H1 (cell line): ENCODE measurements around the gene HOXB13. TPM values are rescaled to one million over a fixed set of nuclear protein-coding genes. Genes with fewer than 3 reads are reported as not detected.
A peak's percentile ranks its signal among the peaks of the same experiment; 100 is the strongest.

Source experiments
- CTCF ChIA-PET: fragments of 300-600 bp; sonication (Branson Sonifier 250); formaldehyde crosslinking; loops from one replicate; lab custom pipeline; 2021; ENCODE audit not compliant: partially characterized antibody; lab: Charles Lee
- POLR2A ChIA-PET: fragments of 300-600 bp; sonication (Branson Sonifier 250); formaldehyde crosslinking; loops from one replicate; lab custom pipeline; 2021; ENCODE audit warnings: inconsistent platforms; ENCODE audit not compliant: partially characterized antibody; lab: Charles Lee
- DNase-seq, 2 experiments: peaks; one replicate each; pipeline versions ENCODE4 v3.0.0 to v3.0.0-alpha.2; 2010 to 2022; ENCODE audit warnings: low spot score in 2 of 2, low read depth in 1 of 2, mixed read lengths in 1 of 2
- FAIRE-seq: peaks from 2 replicates; lab custom pipeline; 2011; peaks lifted over from hg19 to GRCh38; lab: Jason Lieb, UNC
- H2AFZ ChIP-seq: 2 replicates; pipeline ENCODE4 v1.8.1; 2012; ENCODE audit warnings: low read length, inconsistent platforms
- H2AK5ac ChIP-seq: 2 replicates; pipeline ENCODE4 v1.6.1; 2013; ENCODE audit warnings: low read depth, low read length
- H2BK120ac ChIP-seq: replicated peaks from 2 replicates; pipeline ENCODE3; 2013; ENCODE audit warnings: low read depth, low read length, inconsistent platforms
- H2BK12ac ChIP-seq: 2 replicates; pipeline ENCODE4 v1.6.1; 2013; ENCODE audit warnings: low read depth, low read length
- H2BK15ac ChIP-seq: 2 replicates; pipeline ENCODE4 v1.6.1; 2013; ENCODE audit warnings: low read length
- H2BK20ac ChIP-seq: 2 replicates; pipeline ENCODE4 v1.6.1; 2013; ENCODE audit warnings: low read length
- H2BK5ac ChIP-seq: 2 replicates; pipeline ENCODE4 v1.6.1; 2013; ENCODE audit warnings: low read depth, low read length
- H3K14ac ChIP-seq: 2 replicates; pipeline ENCODE4 v1.6.1; 2013; ENCODE audit warnings: inconsistent platforms; ENCODE audit not compliant: insufficient read length
- H3K18ac ChIP-seq: 2 replicates; pipeline ENCODE4 v1.6.1; 2013; ENCODE audit warnings: low read length; ENCODE audit errors: extremely low read depth
- H3K23ac ChIP-seq: 2 replicates; pipeline ENCODE4 v1.6.1; 2013; ENCODE audit warnings: inconsistent platforms; ENCODE audit not compliant: insufficient read length
- H3K23me2 ChIP-seq: 2 replicates; pipeline ENCODE4 v1.6.1; 2013; ENCODE audit warnings: low read depth, low read length
- H3K27ac ChIP-seq: 2 replicates; pipeline ENCODE4 v1.6.1; 2011; ENCODE audit warnings: low read depth, low read length, inconsistent platforms
- H3K27me3 ChIP-seq, 4 experiments: replicated peaks in 1 of 4; 1 replicate in 1 of 4; 2 replicates in 3 of 4; pipeline versions ENCODE4 v1.6.1 to v1.8.1; 2011 to 2013; ENCODE audit warnings: low read length in 3 of 4, mild to moderate bottlenecking in 3 of 4, inconsistent platforms in 2 of 4, mixed read lengths in 2 of 4, moderate library complexity in 1 of 4; ENCODE audit not compliant: control insufficient read depth in 3 of 4, insufficient read depth in 3 of 4; ENCODE audit errors: extremely low read depth in 1 of 4
- H3K36me3 ChIP-seq, 4 experiments: 2 replicates each; pipeline versions ENCODE4 v1.6.1 to v1.8.1; 2011 to 2013; ENCODE audit warnings: mild to moderate bottlenecking in 4 of 4, low read length in 3 of 4, moderate library complexity in 2 of 4, control low read depth in 1 of 4, inconsistent platforms in 1 of 4; ENCODE audit not compliant: insufficient read depth in 4 of 4, control insufficient read depth in 2 of 4
- H3K4ac ChIP-seq: replicated peaks from 2 replicates; pipeline ENCODE3; 2013; ENCODE audit warnings: low read length, low read depth, mixed read lengths, inconsistent platforms; ENCODE audit not compliant: insufficient read length
- H3K4me1 ChIP-seq, 4 experiments: replicated peaks in 1 of 4; 1 replicate in 1 of 4; 2 replicates in 3 of 4; pipeline versions ENCODE4 v1.6.1 to v1.8.1; 2011 to 2013; ENCODE audit warnings: low read length in 3 of 4, inconsistent platforms in 2 of 4, mixed read lengths in 1 of 4; ENCODE audit not compliant: insufficient read depth in 4 of 4, control insufficient read depth in 3 of 4
- H3K4me2 ChIP-seq, 2 experiments: 2 replicates each; pipeline versions ENCODE4 v1.6.1 to v1.8.1; 2011 to 2013; ENCODE audit warnings: low read depth in 2 of 2, low read length in 2 of 2, control low read depth in 1 of 2, inconsistent platforms in 1 of 2, mild to moderate bottlenecking in 1 of 2; ENCODE audit not compliant: insufficient read depth in 1 of 2
- H3K4me3 ChIP-seq, 4 experiments: fragments of 200-600, 300-600 bp in 1 of 4; sonication (generic), shearing (Covaris generic), sonication (Bioruptor Twin) in 1 of 4; 2 replicates each; pipeline versions ENCODE4 v1.5.1 to v1.8.1; 2011 to 2016; ENCODE audit warnings: low read length in 4 of 4, low read depth in 3 of 4, control low read depth in 2 of 4, inconsistent platforms in 2 of 4, mild to moderate bottlenecking in 2 of 4, mixed read lengths in 1 of 4, moderate library complexity in 1 of 4; ENCODE audit not compliant: insufficient read depth in 2 of 4; ENCODE audit errors: extremely low read depth in 1 of 4
- H3K56ac ChIP-seq: replicated peaks from 2 replicates; pipeline ENCODE3; 2013; ENCODE audit warnings: low read depth, mild to moderate bottlenecking, mixed read lengths, low read length, inconsistent platforms; ENCODE audit not compliant: insufficient read length
- H3K79me1 ChIP-seq: 2 replicates; pipeline ENCODE4 v1.6.1; 2013; ENCODE audit warnings: low read depth, low read length, control low read depth
- H3K79me2 ChIP-seq, 2 experiments: 2 replicates each; pipeline versions ENCODE4 v1.6.1 to v1.8.1; 2012 to 2013; ENCODE audit warnings: low read length in 2 of 2, mild to moderate bottlenecking in 2 of 2, inconsistent platforms in 1 of 2; ENCODE audit not compliant: insufficient read depth in 2 of 2, control insufficient read depth in 1 of 2
- H3K9ac ChIP-seq, 4 experiments: replicated peaks in 1 of 4; 1 replicate in 1 of 4; 2 replicates in 3 of 4; pipeline versions ENCODE4 v1.6.1 to v1.8.1; 2011 to 2013; ENCODE audit warnings: low read depth in 3 of 4, low read length in 3 of 4, control low read depth in 2 of 4, mild to moderate bottlenecking in 2 of 4, moderate library complexity in 2 of 4, inconsistent platforms in 1 of 4; ENCODE audit errors: extremely low read depth in 1 of 4
- H3K9me3 ChIP-seq, 2 experiments: 2 replicates each; pipeline versions ENCODE4 v1.6.1 to v1.8.1; 2012 to 2013; ENCODE audit warnings: mild to moderate bottlenecking in 2 of 2, moderate library complexity in 2 of 2, control low read depth in 1 of 2, inconsistent platforms in 1 of 2, low read depth in 1 of 2, low read length in 1 of 2, mixed read lengths in 1 of 2; ENCODE audit not compliant: insufficient read depth in 2 of 2
- H4K20me1 ChIP-seq, 2 experiments: replicated peaks in 1 of 2; 2 replicates each; pipeline versions ENCODE3 to v1.8.1; 2011 to 2013; ENCODE audit warnings: inconsistent platforms in 2 of 2, low read length in 2 of 2, mild to moderate bottlenecking in 1 of 2; ENCODE audit not compliant: insufficient read depth in 2 of 2, control insufficient read depth in 1 of 2
- H4K5ac ChIP-seq: 2 replicates; pipeline ENCODE4 v1.6.1; 2013; ENCODE audit warnings: low read length, low read depth, mixed read lengths, inconsistent platforms; ENCODE audit not compliant: insufficient read length
- H4K8ac ChIP-seq: 2 replicates; pipeline ENCODE4 v1.8.0; 2013; ENCODE audit warnings: mild to moderate bottlenecking, moderate library complexity, low read length, inconsistent platforms; ENCODE audit not compliant: insufficient read depth; ENCODE audit errors: extremely low read depth
- H4K91ac ChIP-seq: replicated peaks from 2 replicates; pipeline ENCODE3; 2013; ENCODE audit warnings: low read length, mixed read lengths, inconsistent platforms; ENCODE audit not compliant: insufficient read length
- HDAC2 ChIP-seq, 2 experiments: fragments of 300-600 bp in 1 of 2; sonication (generic) in 1 of 2; IDR thresholded peaks; 2 replicates each; pipeline ENCODE4 v1.6.1; 2011 to 2012; ENCODE audit warnings: low read depth in 2 of 2, low read length in 2 of 2, mild to moderate bottlenecking in 2 of 2, moderate library complexity in 2 of 2, borderline replicate concordance in 1 of 2, inconsistent platforms in 1 of 2
- JUN ChIP-seq: IDR thresholded peaks from 2 replicates; pipeline ENCODE4 v1.6.1; 2011; ENCODE audit warnings: low read depth, mild to moderate bottlenecking, improper control_type of control experiment, low read length
- KDM1A ChIP-seq: fragments of 200-600, 300-600 bp; sonication (generic); IDR thresholded peaks from 2 replicates; pipeline ENCODE4 v1.7.1; 2016; ENCODE audit warnings: mild to moderate bottlenecking, low read length, borderline replicate concordance
- NANOG ChIP-seq: IDR thresholded peaks from 2 replicates; pipeline ENCODE4 v1.6.1; 2011; ENCODE audit warnings: low read length, low read depth, mild to moderate bottlenecking, inconsistent platforms; ENCODE audit not compliant: insufficient read depth, poor library complexity, severe bottlenecking
- PHF8 ChIP-seq: fragments of 200-600 bp; sonication (generic); conservative IDR thresholded peaks from 2 replicates; pipeline ENCODE4 v1.7.1; 2012; ENCODE audit warnings: low read depth, mild to moderate bottlenecking, inconsistent platforms, low read length, moderate library complexity
- RAD21 ChIP-seq, 2 experiments: IDR thresholded peaks in 1 of 2; conservative IDR thresholded peaks in 1 of 2; 2 replicates each; pipeline ENCODE4 v1.6.1; 2011; ENCODE audit warnings: low read depth in 2 of 2, low read length in 2 of 2, improper control_type of control experiment in 1 of 2, inconsistent platforms in 1 of 2, mild to moderate bottlenecking in 1 of 2, moderate library complexity in 1 of 2
- RNF2 ChIP-seq: fragments of 200-900, 300-1000 bp; sonication (generic); IDR thresholded peaks from 2 replicates; pipeline ENCODE4 v1.7.1; 2016; ENCODE audit warnings: borderline replicate concordance, low read depth, mild to moderate bottlenecking, antibody characterized with exemption, low read length; ENCODE audit not compliant: poor library complexity, severe bottlenecking; ENCODE audit errors: missing control alignments
- RXRA ChIP-seq: IDR thresholded peaks from 2 replicates; pipeline ENCODE4 v1.6.1; 2011; ENCODE audit warnings: low read depth, mild to moderate bottlenecking, low read length, moderate library complexity; ENCODE audit not compliant: insufficient read depth
- SP4 ChIP-seq: IDR thresholded peaks from 2 replicates; pipeline ENCODE4 v1.6.1; 2012; ENCODE audit warnings: low read length, inconsistent platforms
- SRF ChIP-seq: IDR thresholded peaks from 2 replicates; pipeline ENCODE4 v1.6.1; 2011; ENCODE audit warnings: mild to moderate bottlenecking, low read depth, low read length, moderate library complexity
- TCF12 ChIP-seq: IDR thresholded peaks from 2 replicates; pipeline ENCODE4 v1.6.1; 2011; ENCODE audit warnings: low read depth, mild to moderate bottlenecking, low read length
- WGBS, 2 experiments: shearing (Covaris generic) in 1 of 2; methylation state at CpG; one replicate each; pipeline versions ENCODE4 v1.1.6 to v1.1.7; 2013 to 2015; ENCODE audit warnings: low lambda C conversion rate in 2 of 2, mixed read lengths in 2 of 2, inconsistent platforms in 1 of 2, low coverage in 1 of 2, missing lambda C conversion rate in 1 of 2; ENCODE audit not compliant: insufficient replicate concordance in 2 of 2, insufficient coverage in 1 of 2, insufficient read length in 1 of 2; ENCODE audit errors: extremely low coverage in 1 of 2, missing lambda C conversion rate in 1 of 2; 5-methylcytosine and 5-hydroxymethylcytosine counted together
- polyA plus RNA-seq, 7 experiments: library from polyadenylated mRNA; depleted of rRNA in 3 of 7; stranded (reverse) in 5 of 7; unstranded in 2 of 7; fragments of >200 nt in 5 of 7; fragments of 200-250 nt in 2 of 7; gene quantifications; 1 replicate in 5 of 7; 2 replicates in 1 of 7; 4 replicates in 1 of 7; pipeline versions ENCODE4 v1.2.1 to v1.2.3, GENCODE V29; 2011 to 2013; ENCODE audit warnings: missing spikeins in 2 of 7, mixed read lengths in 2 of 7
- total RNA-seq: library from RNA; stranded (reverse); fragmentation: NEBNext Ultra II Directional; extraction: Animal tissue kit (Norgen Biotek cat#: 25700); gene quantifications from 2 replicates; pipeline ENCODE4 v1.2.1, GENCODE V29; 2021

The HOXB13 gene
- total and polyA plus RNA-seq, 2 of the 8 experiments (the other 6 are each of a cell fraction or from before 2014, with no cell fraction given), result not detected

GRCh38 chr17:48676963-48677558, 51.5 kb downstream of the HOXB13 start:
- POLR2A ChIA-PET, result interaction anchor here (0.7 to 1.8 kb wide), 2 partner anchors 31 to 41 kb away, joined by 3 to 6 read pairs; no protein-coding TSS in a partner anchor
- no peak overlapping the region for H3K9ac ChIP-seq
- 81% methylated on average over 6 of the region's 6 CpGs; no CpG with 5 or more reads in 1 of the 2 experiments for WGBS, 2 experiments
- no peak for TF ChIP-seq HDAC2 (IDR thresholded peaks at IDR 0.05; ENCODE audit: borderline replicate concordance in 1 of 2, low read depth in 2 of 2, low read length in 2 of 2)
- TF ChIP-seq RXRA, result no peak
- no peak for TF ChIP-seq TCF12
- no peak for TF ChIP-seq PHF8
- TF ChIP-seq KDM1A, result no peak
- TF ChIP-seq JUN, result no peak
- no peak for TF ChIP-seq SP4
- TF ChIP-seq RNF2, result no peak
- TF ChIP-seq RAD21 (IDR thresholded peaks at IDR 0.05 in 1 of 2, conservative IDR thresholded peaks at IDR 0.05 in 1 of 2; ENCODE audit: low read depth in 2 of 2, low read length in 2 of 2), result no peak
- no peak for TF ChIP-seq SRF
- no peak for TF ChIP-seq NANOG

More at GRCh38 chr17:48676963-48677558, 51.5 kb downstream of the HOXB13 start:
- Histone ChIP-seq H3K56ac (no peak overlapping the region), H4K91ac (no peak overlapping the region), H3K36me3 (no peaks in the 10 kb centered on the region), H3K4ac (no peak overlapping the region), H3K18ac (no peak overlapping the region), H4K20me1 (peaks cover 0 to 2% of the 10 kb centered on the region in 2 experiments), H2AFZ (no peak overlapping the region), H3K4me2 (no peak overlapping the region; a peak in 1 of 4 replicates), H2BK120ac (no peak overlapping the region), H2BK12ac (no peak overlapping the region), H2BK5ac (no peak overlapping the region), H3K27me3 (peaks cover 5 to 21% (median 19%) of the 10 kb centered on the region in 4 experiments), H2BK15ac (no peak overlapping the region), H3K4me3 (no peak overlapping the region), H2BK20ac (no peak overlapping the region), H3K27ac (no peak overlapping the region), H4K8ac (no peak overlapping the region), H3K79me1 (no peaks in the 10 kb centered on the region), H3K9me3 (no peaks in the 10 kb centered on the region), H3K23me2 (peaks cover 3% of the 10 kb centered on the region; the same call in 1 of the 2 replicates), H3K79me2 (no peaks in the 10 kb centered on the region), H3K23ac (no peak overlapping the region), H2AK5ac (peak overlapping the region; percentile 70; the same call in 1 of the 2 replicates), H4K5ac (no peak overlapping the region), H3K4me1 (peaks cover 0 to 9% (median 2%) of the 10 kb centered on the region in 4 experiments; a peak in 4 of 7 replicates), H3K14ac (no peak overlapping the region)
- DNase-seq (no peak), FAIRE-seq (no peak)
- CTCF ChIA-PET, result interaction anchor here (0.6 to 12.9 kb wide), 18 partner anchors 10 to 201 kb away, joined by 3 to 159 read pairs (median 8); partner anchors contain the start of genes HOXB13, PRAC1, PRAC2 and TTLL6
